ENCODE data around the gene CELF1. TPM values are rescaled to one million over a fixed set of nuclear protein-coding genes. Genes with fewer than 3 reads are reported as not detected.
A peak's percentile ranks its signal among the peaks of the same experiment; 100 is the strongest.

The CELF1 gene
- total and polyA plus RNA-seq, 10 of the 15 experiments (the other 5 are each of a cell fraction or from before 2014, with no cell fraction given) = 35.3 to 128 (median 85.7) TPM

GRCh38 chr11:47426062-47426956 lies 126.6 kb downstream of the CELF1 start, which contains the start of gene PSMC3 (continued):
- TF ChIP-seq NFYB (IDR thresholded peaks at IDR 0.05; ENCODE audit: insufficient read depth, low read depth, low read length) (peak; percentile 76), STAT3 (IDR thresholded peaks at IDR 0.05; ENCODE audit: low read depth, low read length) (no peak), PRDM15 (CRISPR knock-in tag; IDR thresholded peaks at IDR 0.05) (no peak), ZBED1 (IDR thresholded peaks at IDR 0.05; ENCODE audit: borderline replicate concordance) (no peak), ZNF217 (IDR thresholded peaks at IDR 0.05) (no peak), SIX5 (IDR thresholded peaks at IDR 0.05; ENCODE audit: low read depth, low read length, severe bottlenecking) (peak; percentile 81), HDAC6 (IDR thresholded peaks at IDR 0.05; ENCODE audit: unreplicated experiment) (no peak), CTCF (IDR thresholded peaks at IDR 0.05 in 2 of 3, conservative IDR thresholded peaks at IDR 0.05 in 1 of 3; ENCODE audit: control insufficient read depth in 2 of 3, extremely low read depth in 1 of 3, insufficient read depth in 1 of 3, low read depth in 3 of 3, low read length in 3 of 3) (no peak), CEBPZ (IDR thresholded peaks at IDR 0.05; ENCODE audit: low read depth, low read length) (no peak), SPI1 (IDR thresholded peaks at IDR 0.05; ENCODE audit: borderline replicate concordance, insufficient read depth, low read depth, low read length) (no peak), PBX3 (IDR thresholded peaks at IDR 0.05; ENCODE audit: insufficient replicate concordance, low read depth, low read length) (no peak), STAT1 (conservative IDR thresholded peaks at IDR 0.05) (peak; percentile 91), RFX5 (IDR thresholded peaks at IDR 0.05; ENCODE audit: low read depth, low read length) (no peak), HDGF (IDR thresholded peaks at IDR 0.05) (peak; percentile 13; the same call in 1 of the 2 replicates), RUNX3 (IDR thresholded peaks at IDR 0.05; ENCODE audit: low read length) (peak; percentile 90)
